CD4-positive, alpha-beta T cell treated with Interleukin-6 at 100 ng/mL for 8 hours (primary cell): ENCODE results near the gene DOCK6.
"Not testable (repeated sequence)": the region's sequence is repeated elsewhere in the genome, so short reads cannot be mapped to it uniquely, and the experiment has no call there.

Experiments used
- DNase-seq: peaks from one replicate; pipeline ENCODE4 v3.0.0-alpha.2; 2020; ENCODE audit warnings: mixed read lengths, low spot score

DOCK6 gene

GRCh38 chr19:11172576-11172975 lies 89.7 kb downstream of the DOCK6 start:
- DNase-seq = no peak

DNA sequence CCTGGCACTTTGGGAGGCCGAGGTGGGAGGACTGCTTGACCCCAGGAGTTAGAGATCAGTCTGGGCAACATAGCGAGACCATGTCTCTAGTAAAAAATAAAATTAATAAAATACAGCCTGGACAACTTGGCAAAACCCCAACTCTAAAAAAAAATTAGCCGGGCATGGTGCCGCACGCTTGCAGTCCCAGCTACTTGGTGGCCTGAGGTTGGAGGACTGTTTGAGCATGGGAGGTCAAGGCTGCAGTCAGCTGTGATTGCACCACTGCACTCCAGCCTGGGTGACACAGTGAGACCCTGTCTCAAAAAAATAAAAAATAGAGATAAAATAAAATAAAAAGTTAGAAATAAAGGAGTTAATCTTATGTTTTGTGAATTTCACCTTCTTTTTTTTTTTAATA lies 91.2 kb downstream of the DOCK6 start:
- no peak for DNase-seq

GRCh38 chr19:11169896-11170678 lies 92.2 kb downstream of the DOCK6 start:
- DNase-seq = no peak

DNA sequence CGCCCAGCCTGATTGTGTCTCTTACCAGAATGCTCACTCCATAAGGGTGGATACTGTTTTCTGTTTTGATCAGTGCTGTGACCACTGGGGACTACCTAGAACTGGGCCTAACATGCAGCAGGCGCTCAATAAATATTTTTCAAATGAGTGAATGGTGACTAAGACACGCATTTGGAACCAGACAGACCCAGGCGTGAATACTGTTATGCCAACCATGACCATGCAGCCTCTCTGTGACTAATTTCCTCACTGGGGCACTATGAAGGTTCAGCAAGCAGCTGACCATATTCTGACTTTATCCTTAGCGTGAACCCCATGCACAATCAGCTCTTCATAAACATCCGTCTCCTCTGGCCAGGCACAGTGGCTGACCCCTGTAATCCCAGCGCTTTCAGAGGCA lies 93.8 kb downstream of the DOCK6 start:
- no peak for DNase-seq

GRCh38 chr19:11166281-11167142 lies 95.8 kb downstream of the DOCK6 start:
- DNase-seq = no peak

DNA sequence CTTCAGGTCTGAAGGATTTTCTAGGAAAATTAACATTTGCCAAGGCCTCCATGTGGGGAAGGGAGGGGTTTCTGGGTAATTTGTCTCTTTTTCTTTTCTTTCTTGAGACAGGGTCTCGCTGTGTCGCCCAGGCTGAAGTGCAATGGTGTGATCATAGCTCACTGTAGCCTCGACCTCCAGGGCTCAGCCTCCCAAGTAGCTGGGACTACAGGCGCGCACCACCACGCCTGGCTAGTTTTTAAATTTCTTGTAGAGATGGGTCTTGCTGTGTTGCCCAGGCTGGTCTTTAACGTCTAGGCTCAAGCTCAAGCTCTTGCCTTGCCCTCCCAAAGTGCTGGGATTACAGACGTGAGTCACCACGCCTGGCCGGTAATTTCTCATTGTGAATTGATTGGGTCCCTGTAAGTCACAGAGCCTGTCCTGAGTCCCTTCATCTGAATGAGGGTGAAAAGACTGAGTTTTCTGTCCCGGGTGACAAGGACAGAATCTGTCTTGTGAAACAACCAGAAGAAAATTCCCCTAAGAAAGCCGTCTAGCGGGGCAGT lies 96.8 kb downstream of the DOCK6 start:
- no peak for DNase-seq

GRCh38 chr19:11164879-11165406 lies 97.4 kb downstream of the DOCK6 start:
- no peak for DNase-seq

DNA sequence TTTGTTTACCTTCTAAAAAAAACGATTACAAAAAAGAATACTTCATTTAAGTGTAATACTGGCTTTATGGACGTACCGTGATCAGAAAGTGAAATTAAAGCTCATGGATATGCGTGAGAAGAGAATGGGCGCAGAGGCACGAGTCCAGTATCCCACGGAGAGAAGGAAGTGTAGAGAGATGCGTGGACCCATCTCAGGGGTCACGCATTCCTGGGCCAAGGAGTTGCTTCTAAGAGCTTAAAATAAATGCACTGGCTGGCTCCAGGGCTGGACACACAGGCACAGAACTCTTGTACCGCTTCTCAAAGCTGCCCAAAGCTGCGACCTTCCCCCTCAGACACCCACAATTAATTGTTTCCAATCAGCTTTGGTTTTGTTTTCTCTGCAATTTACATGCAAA lies 98.0 kb downstream of the DOCK6 start:
- DNase-seq = no peak

GRCh38 chr19:11160440-11160768 lies 101.9 kb downstream of the DOCK6 start:
- DNase-seq = not testable (repeated sequence)

GRCh38 chr19:11159598-11160439 lies 102.5 kb downstream of the DOCK6 start:
- DNase-seq = no peak

DNA sequence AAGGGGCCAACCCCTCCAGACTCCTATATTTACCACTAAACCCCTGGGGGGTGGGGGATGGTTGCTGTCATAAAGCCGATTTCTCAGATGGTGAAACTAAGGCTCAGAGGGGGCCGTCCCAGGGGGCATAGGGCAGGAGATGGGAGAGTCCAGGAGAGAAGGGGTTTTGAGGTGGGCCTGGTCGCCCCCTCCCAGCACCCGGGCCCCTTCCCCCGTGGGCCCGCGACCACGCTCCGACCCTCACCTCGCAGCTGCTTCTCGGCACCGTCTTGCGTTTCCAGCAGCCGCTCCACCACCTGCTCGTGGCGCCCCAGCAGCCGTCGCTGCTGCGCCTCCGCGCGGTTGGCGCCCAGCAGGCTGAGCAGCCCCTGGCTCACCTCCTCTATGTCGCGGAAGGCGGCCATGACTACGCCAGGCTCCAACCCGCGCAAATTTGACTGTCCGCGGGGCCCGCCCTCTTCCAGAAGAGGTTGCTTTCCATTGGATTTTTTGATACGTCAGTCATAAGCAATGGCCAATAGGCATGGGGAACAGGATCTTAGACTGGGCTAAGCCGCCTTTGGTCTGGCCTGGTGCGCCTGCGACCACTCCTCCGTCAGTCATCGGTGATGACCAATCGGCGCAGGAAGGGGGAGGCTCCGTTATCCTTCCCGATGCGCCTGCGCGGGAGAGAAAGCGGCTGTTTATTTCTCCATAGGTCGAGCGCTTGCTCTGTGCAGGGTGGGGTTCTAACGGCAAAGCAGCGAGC lies 106.8 kb downstream of the DOCK6 start, which contains the start of gene SPC24:
Gene SPC24, minus strand, starts transcription at position 410 of the 748 bp plus-strand sequence. Its CDS starts 6 bp downstream, at position 404.
- peak; percentile 95 for DNase-seq

- DNase-seq = no peak
Observed at GRCh38 chr19:11154683-11155047, 107.7 kb downstream of the DOCK6 start.

DNA sequence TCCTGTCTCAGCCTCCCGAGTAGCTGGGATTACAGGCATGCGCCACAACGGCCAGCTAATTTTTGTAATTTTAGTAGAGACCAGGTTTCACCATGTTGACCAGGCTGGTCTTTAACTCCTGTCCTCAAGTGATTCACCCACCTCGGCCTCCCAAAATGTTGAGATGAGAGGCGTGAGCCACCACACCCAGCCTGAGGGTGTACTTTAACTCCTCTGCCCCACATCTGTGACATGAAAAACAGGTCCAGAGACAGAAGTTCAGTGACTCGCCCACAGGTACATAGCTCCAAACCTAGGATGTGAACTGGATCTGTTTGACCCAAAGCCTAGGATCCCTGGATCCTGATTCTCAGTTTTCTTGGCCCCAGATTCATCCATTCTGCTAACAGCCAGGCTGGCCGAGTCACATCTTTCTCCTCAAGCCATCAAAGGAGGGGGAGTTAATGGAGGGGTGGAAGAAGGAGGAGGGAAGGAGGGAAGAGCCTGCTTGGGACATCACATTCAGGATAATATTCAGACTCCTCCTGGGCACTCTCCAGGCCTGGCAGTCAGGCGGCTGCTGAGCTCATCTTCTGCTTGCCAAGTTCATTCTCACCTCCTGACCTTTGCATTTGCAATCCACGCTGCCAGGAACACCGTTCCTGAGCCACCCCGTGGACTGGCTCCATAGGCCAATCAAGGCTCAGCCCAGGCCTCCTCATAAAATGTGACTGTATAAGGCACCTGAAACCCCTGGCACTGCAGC lies 109.8 kb downstream of the DOCK6 start:
- DNase-seq = no peak

GRCh38 chr19:11151181-11151580 lies 111.1 kb downstream of the DOCK6 start:
- no peak for DNase-seq
